Measurements from ENCODE around the gene RNF7. TPM values are rescaled to one million over a fixed set of nuclear protein-coding genes. Genes with fewer than 3 reads are reported as not detected.

Gene RNF7
- total RNA-seq, 1 donor from 2014 or later = 56.9 TPM

DNA sequence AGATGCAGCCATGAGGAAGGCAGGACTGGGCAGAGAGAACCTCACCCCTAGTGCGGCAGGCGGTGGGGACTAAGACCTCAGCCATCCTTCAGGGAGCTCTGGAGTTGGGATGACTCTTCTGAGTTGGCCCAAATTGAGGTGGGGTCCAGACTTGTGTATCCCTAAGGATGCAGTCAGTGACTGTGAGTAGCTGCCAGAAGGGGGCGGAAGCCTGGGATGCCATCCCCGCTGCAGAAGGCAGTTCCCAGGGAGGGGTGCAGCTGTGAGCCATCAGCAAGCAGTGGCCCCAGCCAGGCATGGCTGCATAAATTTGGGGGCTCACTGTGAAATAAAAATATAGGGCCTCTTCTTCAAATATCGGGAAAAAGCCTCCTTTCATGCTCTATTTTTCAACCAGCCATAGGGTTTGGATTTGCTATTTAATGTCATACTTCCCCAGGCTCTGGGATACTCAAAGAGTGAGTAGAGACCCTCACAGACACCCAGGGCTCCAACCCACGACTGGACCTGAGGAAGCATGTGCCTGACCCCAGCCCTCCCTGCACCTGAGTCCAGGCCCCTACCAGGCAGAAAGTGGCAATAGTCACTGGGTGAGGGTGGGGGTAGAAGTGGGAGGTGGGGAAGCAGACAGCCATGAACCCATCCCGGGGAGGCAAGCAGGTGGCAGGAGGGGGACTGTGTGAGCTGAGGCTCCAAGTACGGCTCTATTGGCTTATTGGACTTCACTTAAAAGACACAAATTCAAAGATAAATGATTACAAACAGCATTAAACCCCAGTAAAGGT, 55.6 kb downstream of the RNF7 start:
- DNase-seq (ENCODE audit: low read depth) (no peak), FAIRE-seq (no peak)
- Histone ChIP-seq H3K27me3 (ENCODE audit: control insufficient read depth, insufficient read depth, low read length) (no peaks in the 10 kb centered on the region), H3K4me3 (ENCODE audit: low read depth, low read length) (no peak overlapping the region), H3K36me3 (ENCODE audit: control insufficient read depth, insufficient read depth, low read length) (no peaks in the 10 kb centered on the region)
- TF ChIP-seq, protein P1, sequence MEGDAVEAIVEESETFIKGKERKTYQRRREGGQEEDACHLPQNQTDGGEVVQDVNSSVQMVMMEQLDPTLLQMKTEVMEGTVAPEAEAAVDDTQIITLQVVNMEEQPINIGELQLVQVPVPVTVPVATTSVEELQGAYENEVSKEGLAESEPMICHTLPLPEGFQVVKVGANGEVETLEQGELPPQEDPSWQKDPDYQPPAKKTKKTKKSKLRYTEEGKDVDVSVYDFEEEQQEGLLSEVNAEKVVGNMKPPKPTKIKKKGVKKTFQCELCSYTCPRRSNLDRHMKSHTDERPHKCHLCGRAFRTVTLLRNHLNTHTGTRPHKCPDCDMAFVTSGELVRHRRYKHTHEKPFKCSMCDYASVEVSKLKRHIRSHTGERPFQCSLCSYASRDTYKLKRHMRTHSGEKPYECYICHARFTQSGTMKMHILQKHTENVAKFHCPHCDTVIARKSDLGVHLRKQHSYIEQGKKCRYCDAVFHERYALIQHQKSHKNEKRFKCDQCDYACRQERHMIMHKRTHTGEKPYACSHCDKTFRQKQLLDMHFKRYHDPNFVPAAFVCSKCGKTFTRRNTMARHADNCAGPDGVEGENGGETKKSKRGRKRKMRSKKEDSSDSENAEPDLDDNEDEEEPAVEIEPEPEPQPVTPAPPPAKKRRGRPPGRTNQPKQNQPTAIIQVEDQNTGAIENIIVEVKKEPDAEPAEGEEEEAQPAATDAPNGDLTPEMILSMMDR (IDR thresholded peaks at IDR 0.05; ENCODE audit: insufficient read depth, low read length, severe bottlenecking) = no peak

DNA sequence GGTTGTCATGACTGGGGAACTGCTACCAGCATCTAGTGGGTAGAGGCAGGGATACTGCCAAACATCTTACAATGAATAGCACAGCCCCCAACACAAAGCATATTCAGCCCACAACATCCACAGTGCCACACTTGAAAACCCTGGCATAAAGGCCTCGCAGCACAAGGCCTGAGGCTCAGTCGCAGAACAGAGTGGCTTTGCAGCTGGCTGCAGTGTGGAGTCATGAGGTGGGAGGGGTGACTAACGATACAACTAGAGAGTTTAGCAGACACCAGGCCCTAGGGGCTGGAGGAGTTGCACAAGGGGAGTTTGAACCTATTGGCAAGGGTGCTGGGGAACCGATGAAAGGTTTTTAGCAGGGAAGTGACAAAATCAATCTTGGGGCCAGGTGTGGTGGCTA, 57.2 kb downstream of the RNF7 start:
- DNase-seq (ENCODE audit: low read depth) (no peak), FAIRE-seq (no peak)
- Histone ChIP-seq H3K27me3 (ENCODE audit: control insufficient read depth, insufficient read depth, low read length) (no peaks in the 10 kb centered on the region), H3K36me3 (ENCODE audit: control insufficient read depth, insufficient read depth, low read length) (no peaks in the 10 kb centered on the region), H3K4me3 (ENCODE audit: low read depth, low read length) (no peak overlapping the region)
- TF ChIP-seq, protein P1 (IDR thresholded peaks at IDR 0.05; ENCODE audit: insufficient read depth, low read length, severe bottlenecking) = no peak

DNA sequence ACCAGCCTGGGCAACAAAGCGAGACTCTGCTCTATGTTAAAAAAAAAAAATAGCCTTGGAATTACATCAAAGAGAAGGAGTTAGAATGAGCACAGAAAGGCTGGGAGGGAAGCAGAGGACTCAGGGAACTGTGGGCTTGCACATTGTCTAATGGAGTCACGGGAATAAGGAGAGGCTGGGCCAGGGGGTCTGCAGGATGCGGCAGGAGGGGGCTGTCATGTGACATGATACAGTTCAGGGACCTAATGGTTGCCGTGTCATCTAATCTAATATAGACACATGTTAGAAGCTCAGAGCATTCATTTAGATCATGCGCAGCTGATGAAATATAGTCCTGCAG, 57.6 kb downstream of the RNF7 start:
- no peak overlapping the region for H3K4me3 ChIP-seq (ENCODE audit: low read depth, low read length)
- FAIRE-seq (no peak), DNase-seq (ENCODE audit: low read depth) (no peak)
- TF ChIP-seq, protein P1 (IDR thresholded peaks at IDR 0.05; ENCODE audit: insufficient read depth, low read length, severe bottlenecking) = no peak
- no peaks in the 10 kb centered on the region for H3K27me3 ChIP-seq (ENCODE audit: control insufficient read depth, insufficient read depth, low read length)
- no peaks in the 10 kb centered on the region for H3K36me3 ChIP-seq (ENCODE audit: control insufficient read depth, insufficient read depth, low read length)

DNA sequence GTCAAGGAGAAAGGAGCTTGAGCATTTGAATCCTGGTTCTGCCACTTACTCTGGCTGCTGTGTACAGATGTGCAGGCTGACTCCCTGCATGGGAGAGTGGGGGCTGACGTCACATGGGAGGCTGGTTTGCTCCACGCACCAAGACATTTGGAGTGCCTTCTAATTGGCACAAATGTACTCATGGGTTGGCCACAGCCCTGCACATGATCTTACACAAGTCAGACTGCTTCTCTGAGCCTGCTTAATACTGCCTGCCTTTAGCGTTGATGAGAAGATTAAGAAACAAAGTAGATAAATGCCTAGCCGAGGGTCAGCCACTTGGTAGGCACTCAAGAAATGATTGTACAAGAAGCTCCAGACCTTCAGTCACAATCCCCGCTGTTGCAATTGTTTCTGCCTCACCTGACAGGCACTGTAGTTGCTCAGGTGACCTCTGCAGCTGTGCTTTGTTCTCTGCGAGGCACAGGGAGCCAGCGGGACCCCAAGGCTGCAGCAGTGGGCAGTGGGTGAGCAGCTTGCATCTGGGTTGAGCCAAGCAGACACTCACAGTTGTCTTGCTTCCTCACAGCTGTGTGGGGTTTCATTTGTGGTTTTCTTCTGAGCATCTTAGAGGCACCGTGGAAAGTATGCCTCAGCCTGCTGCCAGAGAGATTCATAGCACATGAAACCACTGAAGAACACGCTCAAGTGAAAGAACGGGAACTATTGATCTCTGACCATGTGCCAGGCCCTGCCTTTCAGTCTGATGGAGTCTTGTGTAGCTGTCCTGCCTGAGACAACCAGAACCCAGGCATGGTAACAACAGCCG, 58.2 kb downstream of the RNF7 start:
- TF ChIP-seq, protein P1 (IDR thresholded peaks at IDR 0.05; ENCODE audit: insufficient read depth, low read length, severe bottlenecking) = no peak
- FAIRE-seq = no peak
- Histone ChIP-seq H3K4me3 (ENCODE audit: low read depth, low read length) (no peak overlapping the region), H3K36me3 (ENCODE audit: control insufficient read depth, insufficient read depth, low read length) (no peaks in the 10 kb centered on the region), H3K27me3 (ENCODE audit: control insufficient read depth, insufficient read depth, low read length) (no peaks in the 10 kb centered on the region)
- DNase-seq (ENCODE audit: low read depth) = peak; percentile 30

Other genes with a start within 250 kb of the RNF7 start
- 0.13 TPM in 1 of 2 replicates, not detected in the other for gene GRK7, start 25.1 kb downstream of the RNF7 start, total RNA-seq
- 79.4 and 89.5 TPM in 2 replicates for gene ATP1B3, start 138.3 kb downstream of the RNF7 start, total RNA-seq